Measurements from ENCODE around the gene NTNG1.

The NTNG1 gene

DNA sequence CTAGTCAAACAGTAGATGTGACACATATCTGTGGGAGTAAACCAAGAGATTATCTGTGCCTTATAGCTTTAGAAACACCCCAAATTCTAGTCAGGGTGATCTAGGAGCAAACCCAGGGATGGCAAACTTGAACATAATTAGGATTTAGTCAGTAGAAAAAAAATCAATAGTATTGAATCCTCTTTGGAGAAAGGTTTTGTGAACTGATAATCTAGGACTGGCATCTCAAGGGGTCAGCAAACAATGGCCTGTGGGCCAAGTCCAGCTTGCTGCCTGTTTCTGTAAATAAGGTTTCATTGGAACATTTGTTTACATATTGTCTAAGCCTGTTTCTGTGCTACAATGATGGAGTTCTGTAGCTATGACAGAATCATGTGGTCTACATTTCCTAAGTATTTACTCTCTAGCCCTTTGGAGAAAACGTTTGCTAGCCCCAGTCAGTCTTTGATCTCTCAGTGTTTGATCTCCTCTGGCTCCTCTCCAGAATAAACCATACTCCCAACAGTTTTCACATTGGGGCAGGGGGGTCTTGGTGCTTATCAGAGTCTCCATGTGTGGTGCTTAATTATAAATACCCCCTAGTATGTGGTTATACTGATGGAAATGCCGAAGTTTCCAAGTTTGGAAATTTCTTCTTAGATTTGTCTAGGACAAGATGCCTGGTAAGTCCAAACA lies 385.8 kb downstream of the NTNG1 start:
- DNase-seq: no peak

DNA sequence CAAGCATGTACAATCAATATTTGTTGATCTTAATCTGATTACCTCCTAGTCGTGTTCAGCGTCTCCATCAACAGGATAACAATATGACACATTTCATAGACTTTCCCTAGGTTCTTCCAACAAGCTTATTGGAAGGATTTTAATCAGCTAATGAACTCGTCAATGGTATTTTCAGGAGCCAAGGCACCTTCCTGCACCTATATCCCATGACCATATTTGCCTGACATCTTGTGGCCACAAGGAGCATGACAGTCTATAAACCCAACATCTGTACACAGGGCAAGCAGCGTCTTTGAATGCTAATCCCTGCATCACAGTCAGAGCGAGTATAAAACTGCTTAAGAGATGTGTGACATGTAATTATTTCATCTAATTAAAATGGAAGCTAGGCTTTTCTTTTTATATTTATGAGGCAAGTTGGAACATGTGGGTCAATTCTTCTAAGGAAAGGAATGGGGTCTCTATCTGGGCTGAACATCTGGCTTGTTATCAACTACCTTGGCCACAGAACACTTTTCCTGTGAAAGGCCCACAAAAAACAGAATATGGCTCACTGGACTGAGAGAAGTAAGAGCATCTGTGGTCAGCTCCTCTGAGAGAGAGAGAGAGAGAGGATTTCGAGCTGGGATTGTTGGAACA lies 388.8 kb downstream of the NTNG1 start:
- no peak for DNase-seq

DNA sequence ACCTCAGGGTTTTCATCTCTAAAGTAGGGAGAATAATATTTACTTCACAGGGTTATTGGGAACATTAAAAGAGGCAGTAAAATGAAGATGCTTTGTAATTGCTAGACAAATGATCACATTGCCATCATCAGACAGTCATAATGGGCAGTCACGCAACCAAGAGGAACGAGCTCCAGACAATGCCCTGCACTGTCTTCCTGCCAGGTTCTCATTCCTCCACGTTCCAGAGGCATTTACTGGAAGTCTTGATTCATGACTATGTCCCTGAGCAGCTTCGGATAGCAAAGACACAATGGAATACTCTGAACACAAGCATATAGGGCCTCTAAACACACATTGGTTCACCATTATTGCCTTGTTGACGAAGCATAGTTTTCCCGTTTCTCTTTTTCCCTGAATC lies 389.7 kb downstream of the NTNG1 start:
- no peak for DNase-seq

DNA sequence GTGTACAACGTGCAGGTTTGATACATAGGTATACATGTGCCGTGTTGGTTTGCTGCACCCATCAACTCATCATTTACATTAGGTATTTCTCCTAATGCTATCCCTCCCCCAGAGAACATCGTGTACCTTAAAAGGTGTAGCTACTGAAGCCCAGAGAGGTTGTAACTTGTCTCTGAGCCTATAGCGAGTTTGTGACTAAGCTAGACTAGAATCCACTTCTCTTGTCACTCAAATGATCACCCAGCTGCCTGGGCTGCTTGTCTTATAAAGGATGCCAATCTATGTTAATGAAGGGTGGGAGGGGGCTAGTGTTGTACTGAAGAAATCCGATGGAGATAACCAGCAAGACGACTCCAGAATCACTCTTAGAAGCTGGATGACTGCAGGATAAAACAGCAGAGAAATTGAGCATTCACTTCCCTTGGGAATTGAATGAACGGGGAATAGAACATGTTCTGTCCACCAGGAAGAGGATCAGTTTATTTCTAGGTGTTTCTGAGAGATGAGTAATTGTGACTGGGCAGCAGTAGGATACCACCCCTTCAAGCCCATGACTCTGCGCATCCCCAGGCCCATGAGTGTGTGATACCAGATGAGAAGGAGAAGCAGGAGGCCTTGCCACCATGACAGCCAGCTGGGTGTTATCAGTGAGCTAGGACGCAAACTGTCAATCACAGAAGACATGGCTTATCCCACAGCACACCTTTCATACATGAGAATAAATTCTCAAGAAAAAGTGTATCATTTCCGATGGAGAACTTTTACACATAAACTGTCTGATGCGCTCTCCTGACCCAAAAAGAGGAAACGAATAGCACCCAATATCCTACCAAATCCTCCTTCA lies 390.4 kb downstream of the NTNG1 start:
- no peak for DNase-seq

DNA sequence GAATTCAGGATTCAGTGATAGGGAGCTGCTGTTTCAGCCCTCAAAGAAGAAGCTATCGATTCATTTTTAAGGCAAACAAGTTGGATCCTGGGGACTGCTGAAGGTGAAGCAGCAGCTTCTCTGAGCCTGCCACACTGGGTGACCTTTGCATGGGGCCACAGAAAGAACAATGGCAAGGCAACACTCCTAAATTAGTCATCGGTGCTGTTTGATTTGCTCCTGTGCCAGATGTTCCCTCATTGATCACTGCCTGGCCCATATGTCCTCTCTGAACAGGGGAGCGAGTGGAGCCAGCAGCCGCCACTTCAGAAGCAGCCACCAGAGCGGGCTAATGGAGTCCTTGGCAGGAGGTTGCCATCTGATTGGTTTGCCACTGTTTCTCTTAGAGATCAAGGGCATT lies 391.5 kb downstream of the NTNG1 start:
- no peak for DNase-seq

Data from activated naive CD4-positive, alpha-beta T cell treated with anti-CD3 and anti-CD28 coated beads, Interleukin-2, amount 50 U/mL, for 16 hours (primary cell).